Esophagus squamous epithelium (tissue), 4 donors: ENCODE results near the gene ACRV1.

Source experiments
- CTCF ChIP-seq, 6 experiments: fragments of 450-650 bp in 4 of 6; fragments of 200-600 bp in 2 of 6; sonication (generic) in 2 of 6; IDR thresholded peaks; one replicate each; pipeline ENCODE4 v1.5.1; 2016 to 2019; ENCODE audit warnings: antibody characterized with exemption in 6 of 6, mild to moderate bottlenecking in 4 of 6, moderate library complexity in 4 of 6
- POLR2A ChIP-seq, 4 donors: fragments of 450-650 bp; IDR thresholded peaks; one replicate each; pipeline ENCODE4 v1.6.1; 2017; ENCODE audit warnings: antibody characterized with exemption in 4 of 4, mild to moderate bottlenecking in 4 of 4, moderate library complexity in 3 of 4

- TF ChIP-seq POLR2A (IDR thresholded peaks at IDR 0.05) (no peak), CTCF (IDR thresholded peaks at IDR 0.05) (no peak)
Observed at GRCh38 chr11:125626288-125626950, 54.2 kb downstream of the ACRV1 start.
